AG09319 (cell line): ENCODE measurements around the gene STRN4.

ENCODE experiments used
- DNase-seq: peaks from one replicate; pipeline ENCODE4 v3.0.0-alpha.2; 2010; ENCODE audit warnings: low read depth; ENCODE audit errors: extremely low read depth
- TF ChIP-seq, protein P1 (sequence below): IDR thresholded peaks from 2 replicates; pipeline ENCODE4 v1.5.1; 2011; ENCODE audit warnings: low read depth, mild to moderate bottlenecking, inconsistent platforms, low read length, moderate library complexity

Gene STRN4

DNA sequence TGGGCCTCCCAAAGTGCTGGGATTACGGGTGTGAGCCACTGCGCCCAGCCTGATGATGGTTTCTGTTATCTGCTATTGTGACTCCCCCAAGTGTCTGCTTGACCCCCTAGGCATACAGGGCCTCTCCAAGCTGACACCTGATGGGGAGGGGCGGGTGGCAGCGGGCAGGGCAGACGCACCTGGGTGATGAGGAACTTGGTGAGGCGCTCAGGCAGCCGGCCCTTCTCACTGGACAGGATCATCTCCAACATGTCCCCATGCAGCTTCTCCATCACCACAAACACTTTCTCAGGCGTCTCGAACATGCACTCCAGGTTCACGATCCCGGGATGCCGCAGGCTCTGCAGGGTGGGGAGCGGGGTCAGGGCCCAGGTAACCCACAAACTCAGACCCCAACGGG, 56.9 kb downstream of the STRN4 start:
- TF ChIP-seq, protein P1, sequence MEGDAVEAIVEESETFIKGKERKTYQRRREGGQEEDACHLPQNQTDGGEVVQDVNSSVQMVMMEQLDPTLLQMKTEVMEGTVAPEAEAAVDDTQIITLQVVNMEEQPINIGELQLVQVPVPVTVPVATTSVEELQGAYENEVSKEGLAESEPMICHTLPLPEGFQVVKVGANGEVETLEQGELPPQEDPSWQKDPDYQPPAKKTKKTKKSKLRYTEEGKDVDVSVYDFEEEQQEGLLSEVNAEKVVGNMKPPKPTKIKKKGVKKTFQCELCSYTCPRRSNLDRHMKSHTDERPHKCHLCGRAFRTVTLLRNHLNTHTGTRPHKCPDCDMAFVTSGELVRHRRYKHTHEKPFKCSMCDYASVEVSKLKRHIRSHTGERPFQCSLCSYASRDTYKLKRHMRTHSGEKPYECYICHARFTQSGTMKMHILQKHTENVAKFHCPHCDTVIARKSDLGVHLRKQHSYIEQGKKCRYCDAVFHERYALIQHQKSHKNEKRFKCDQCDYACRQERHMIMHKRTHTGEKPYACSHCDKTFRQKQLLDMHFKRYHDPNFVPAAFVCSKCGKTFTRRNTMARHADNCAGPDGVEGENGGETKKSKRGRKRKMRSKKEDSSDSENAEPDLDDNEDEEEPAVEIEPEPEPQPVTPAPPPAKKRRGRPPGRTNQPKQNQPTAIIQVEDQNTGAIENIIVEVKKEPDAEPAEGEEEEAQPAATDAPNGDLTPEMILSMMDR: no peak
- no peak for DNase-seq

DNA sequence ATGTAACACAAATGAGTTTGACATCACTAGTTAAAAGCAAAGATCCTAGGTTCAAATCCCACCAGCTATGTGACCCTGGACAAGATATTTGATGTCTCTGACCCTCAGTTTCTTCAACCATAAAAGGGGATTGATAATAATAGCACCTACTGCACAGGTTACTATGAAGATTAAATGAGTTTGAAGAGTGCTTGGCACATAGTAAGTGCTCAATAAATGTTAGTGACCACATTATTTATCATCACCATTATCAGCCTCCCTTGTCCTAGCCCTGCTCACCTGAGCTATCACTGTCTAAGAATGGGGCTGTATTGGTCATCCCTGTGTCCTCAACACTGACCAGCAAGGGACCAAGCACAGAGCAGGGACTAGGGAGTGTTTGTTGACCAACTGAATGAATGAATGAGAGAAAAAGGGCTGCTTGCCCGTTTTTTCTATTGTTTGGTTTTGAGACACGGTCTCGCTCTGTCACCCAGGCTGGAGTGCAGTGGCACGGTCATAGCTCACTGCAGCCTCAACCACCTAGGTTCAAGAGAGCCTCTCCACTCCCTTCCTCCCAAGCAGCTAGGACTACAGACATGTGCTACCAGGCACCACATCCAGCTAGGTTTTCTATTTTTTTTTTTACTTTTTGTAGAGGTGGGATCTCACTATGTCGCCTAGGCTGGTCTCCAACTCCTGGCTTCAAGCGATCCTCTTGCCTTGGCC, 58.7 kb downstream of the STRN4 start:
- no peak for DNase-seq
- TF ChIP-seq, protein P1: no peak

DNA sequence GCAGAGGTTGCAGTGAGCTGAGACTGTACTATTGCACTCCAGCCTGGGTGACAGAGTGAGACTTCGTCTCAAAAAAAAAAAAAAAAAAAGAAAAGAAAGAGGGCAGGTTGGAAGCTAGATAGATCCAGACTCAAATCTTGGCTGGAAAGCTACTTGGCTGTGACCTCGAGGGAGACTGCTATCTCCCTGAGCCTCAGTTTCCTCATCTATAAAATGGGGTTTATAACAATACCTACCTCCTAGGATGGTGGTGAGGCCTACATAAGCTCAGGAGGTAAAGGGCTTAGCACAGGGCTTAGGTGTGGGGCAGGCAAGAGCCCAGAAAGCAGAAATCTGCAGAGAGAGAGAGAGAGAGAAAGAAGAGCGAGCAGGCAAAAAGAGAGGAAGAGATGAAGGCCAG, 61.1 kb downstream of the STRN4 start:
- TF ChIP-seq, protein P1: no peak

DNA sequence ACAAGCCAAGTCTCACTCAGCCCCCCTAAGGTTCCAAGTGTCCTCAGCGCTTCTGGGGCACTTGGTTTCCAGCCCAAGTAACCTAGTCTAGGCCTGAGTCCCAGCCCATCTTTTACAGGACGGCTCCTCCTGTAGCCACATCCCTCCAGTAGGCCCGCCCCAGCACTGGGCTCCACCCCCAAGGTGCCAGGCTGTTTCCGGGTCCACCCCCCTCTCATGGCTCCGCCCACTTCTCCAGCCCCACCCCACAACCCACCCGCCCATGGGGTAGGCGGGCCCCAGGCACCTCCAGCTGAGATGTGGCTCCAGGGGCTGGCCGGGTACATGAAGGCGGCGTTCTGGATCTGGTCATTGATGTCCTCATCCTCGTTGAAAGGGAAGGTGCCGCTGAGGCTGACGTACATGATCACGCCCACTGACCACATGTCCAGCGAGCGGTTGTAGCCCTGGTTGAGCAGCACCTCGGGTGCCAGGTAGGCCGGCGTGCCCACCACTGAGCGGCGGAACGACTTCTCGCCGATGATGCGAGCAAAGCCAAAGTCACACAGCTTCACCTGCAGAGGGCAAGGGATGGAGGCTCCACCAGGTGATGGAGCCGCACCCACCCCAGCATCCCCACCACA, 68.0 kb downstream of the STRN4 start:
- no peak for DNase-seq
- TF ChIP-seq, protein P1: no peak

More for the DNA sequence above, 61.1 kb downstream of the STRN4 start:
- no peak for DNase-seq

DNA sequence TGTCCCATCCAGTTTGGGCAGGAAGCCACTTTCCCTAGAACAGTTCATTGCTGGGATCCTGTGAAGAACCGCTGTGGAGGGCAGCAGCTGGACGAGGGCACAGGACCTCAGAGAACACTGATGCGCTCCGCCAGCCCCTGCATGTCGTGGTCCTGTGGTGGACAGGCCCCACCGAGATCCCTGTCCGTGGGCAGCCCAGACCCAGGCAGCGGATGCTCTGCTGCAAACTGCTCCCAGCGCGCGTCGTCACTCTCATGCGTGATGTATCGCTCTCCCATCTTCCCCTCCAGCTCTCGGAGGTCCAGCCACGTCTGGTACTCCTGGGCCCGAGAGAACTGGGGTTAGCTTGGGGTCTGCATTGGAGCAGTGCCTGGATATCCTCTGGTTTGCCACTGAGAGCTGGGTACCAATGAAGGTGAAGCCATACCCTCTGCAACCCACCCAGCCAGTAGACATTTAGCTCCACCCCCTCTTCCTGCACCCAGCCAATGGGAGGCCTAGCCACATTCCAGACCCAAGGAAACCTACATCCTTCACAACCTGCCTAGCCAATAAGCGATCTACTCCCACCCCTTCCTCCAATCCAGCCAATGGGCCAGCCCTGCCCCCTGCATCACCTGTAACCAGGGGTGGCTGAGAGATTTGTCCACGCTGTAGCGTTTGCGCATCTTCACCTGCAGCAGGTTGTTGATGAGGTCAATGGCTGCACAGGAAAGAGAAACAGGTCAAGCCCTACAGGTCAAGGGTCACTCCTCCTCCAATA, 71.7 kb downstream of the STRN4 start:
- TF ChIP-seq, protein P1: no peak
- DNase-seq: no peak

DNA sequence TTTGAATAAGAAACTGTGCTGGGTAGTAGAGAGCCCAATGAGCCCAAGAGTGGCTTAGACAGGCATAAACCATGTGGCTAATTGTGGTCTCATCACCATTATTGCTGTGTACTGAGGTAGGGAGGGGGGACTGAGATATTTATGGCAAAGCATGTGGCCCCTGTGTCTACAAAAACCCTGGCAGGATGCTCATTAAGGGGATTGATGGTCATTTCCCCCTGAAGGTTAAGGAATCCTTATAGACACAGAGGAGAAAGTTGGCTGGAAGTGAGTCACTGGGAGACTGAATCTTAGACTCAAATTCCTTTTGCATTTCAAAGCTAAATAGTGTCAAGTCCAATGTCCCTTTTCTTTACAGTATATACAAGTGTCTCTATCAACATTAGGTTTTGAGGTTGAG, 75.4 kb downstream of the STRN4 start:
- TF ChIP-seq, protein P1: no peak
- no peak for DNase-seq
